ENCODE results near the gene LONP1. TPM values are rescaled to one million over a fixed set of nuclear protein-coding genes. Genes with fewer than 3 reads are reported as not detected.

The LONP1 gene
- total RNA-seq, 1 experiment from 2014 or later, result 113 TPM

DNA sequence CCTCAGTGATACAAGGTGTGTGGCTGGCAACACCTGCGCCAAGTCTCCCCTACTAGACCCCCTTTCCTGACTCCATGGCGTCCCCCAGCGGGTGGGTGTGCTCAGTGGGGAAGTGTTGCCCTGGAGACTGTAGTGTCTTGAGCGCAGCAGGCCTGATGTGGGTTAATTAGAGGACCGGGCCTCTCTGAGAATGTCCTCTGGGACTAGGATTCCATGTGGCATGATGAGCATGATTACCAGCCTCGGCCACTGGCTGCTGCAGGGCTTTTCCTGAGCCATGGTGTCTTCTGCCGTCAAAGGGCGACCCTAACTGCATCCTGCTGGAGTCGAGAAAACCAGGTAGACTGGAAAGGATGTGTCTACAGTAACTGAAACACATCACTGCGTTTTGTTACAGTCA is 67.7 kb downstream of the LONP1 start:
- H2BK5ac ChIP-seq (ENCODE audit: insufficient read length, low read length), result no peak overlapping the region
- no peak overlapping the region for H4K5ac ChIP-seq (ENCODE audit: insufficient read length, low read depth, low read length)
- H3K4me1 Mint-ChIP-seq, result no peaks in the 10 kb centered on the region
- no peaks in the 10 kb centered on the region for H3K79me2 ChIP-seq (ENCODE audit: insufficient read depth, low read length)
- no peak overlapping the region for H2AK5ac ChIP-seq (ENCODE audit: insufficient read length, low read length)
- H3K18ac ChIP-seq (ENCODE audit: insufficient read length, low read depth, low read length), result no peak overlapping the region
- TF ChIP-seq, protein P1, sequence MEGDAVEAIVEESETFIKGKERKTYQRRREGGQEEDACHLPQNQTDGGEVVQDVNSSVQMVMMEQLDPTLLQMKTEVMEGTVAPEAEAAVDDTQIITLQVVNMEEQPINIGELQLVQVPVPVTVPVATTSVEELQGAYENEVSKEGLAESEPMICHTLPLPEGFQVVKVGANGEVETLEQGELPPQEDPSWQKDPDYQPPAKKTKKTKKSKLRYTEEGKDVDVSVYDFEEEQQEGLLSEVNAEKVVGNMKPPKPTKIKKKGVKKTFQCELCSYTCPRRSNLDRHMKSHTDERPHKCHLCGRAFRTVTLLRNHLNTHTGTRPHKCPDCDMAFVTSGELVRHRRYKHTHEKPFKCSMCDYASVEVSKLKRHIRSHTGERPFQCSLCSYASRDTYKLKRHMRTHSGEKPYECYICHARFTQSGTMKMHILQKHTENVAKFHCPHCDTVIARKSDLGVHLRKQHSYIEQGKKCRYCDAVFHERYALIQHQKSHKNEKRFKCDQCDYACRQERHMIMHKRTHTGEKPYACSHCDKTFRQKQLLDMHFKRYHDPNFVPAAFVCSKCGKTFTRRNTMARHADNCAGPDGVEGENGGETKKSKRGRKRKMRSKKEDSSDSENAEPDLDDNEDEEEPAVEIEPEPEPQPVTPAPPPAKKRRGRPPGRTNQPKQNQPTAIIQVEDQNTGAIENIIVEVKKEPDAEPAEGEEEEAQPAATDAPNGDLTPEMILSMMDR (conservative IDR thresholded peaks at IDR 0.05), result no peak
- H3K9me3 ChIP-seq (ENCODE audit: control insufficient read depth, low read depth, low read length), result no peaks in the 10 kb centered on the region
- H3K4ac ChIP-seq (ENCODE audit: low read depth, low read length), result no peak overlapping the region
- no peak overlapping the region for H3K27ac Mint-ChIP-seq
- no peak overlapping the region for H2BK120ac ChIP-seq (ENCODE audit: low read depth, low read length, poor library complexity, severe bottlenecking)
- H4K91ac ChIP-seq (ENCODE audit: insufficient read length, low read depth, low read length), result no peak overlapping the region
- H3K23ac ChIP-seq (ENCODE audit: insufficient read length, low read depth, low read length), result no peak overlapping the region
- no peak overlapping the region for H3K4me2 ChIP-seq (ENCODE audit: insufficient read depth, insufficient read length, low read length)
- H2BK20ac ChIP-seq (ENCODE audit: low read depth, low read length, poor library complexity, severe bottlenecking), result no peak overlapping the region
- H4K8ac ChIP-seq (replicated peaks; ENCODE audit: insufficient read length, low read depth, low read length), result no peak overlapping the region
- no peak overlapping the region for H2AFZ ChIP-seq (ENCODE audit: low read length)
- no peaks in the 10 kb centered on the region for H3K23me2 ChIP-seq (ENCODE audit: insufficient read length, low read depth, low read length, poor library complexity, severe bottlenecking)
- no peak overlapping the region for H3K4me3 Mint-ChIP-seq
- H4K20me1 ChIP-seq (ENCODE audit: control insufficient read depth, insufficient read depth, insufficient read length), result no peaks in the 10 kb centered on the region
- H3K27me3 ChIP-seq (ENCODE audit: insufficient read depth, low read length), result no peaks in the 10 kb centered on the region
- no peak overlapping the region for H3K27ac ChIP-seq (ENCODE audit: insufficient read length, low read depth, low read length)
- no peak overlapping the region for H3K9ac ChIP-seq (ENCODE audit: extremely low read depth, insufficient read length, low read length)
- H3K56ac ChIP-seq (ENCODE audit: insufficient read length, low read depth, low read length), result no peak overlapping the region
- no peaks in the 10 kb centered on the region for H3K4me1 ChIP-seq (ENCODE audit: insufficient read depth, low read length)
- peaks cover 53 to 91% (median 80%) of the 10 kb centered on the region in 3 experiments; a peak in 6 of 7 replicates for H3K36me3 Mint-ChIP-seq (ENCODE audit: insufficient read depth in 1 of 3, low read depth in 3 of 3)
- no peak overlapping the region for H3T11ph ChIP-seq (ENCODE audit: low read length)
- H3K9me3 Mint-ChIP-seq, result no peaks in the 10 kb centered on the region
- no peak overlapping the region for H3K14ac ChIP-seq (ENCODE audit: insufficient read depth, low read length)
- no CpG with 5 or more reads among the region's 10 CpGs for WGBS (ENCODE audit: extremely low coverage, insufficient read length, low lambda C conversion rate)
- no peaks in the 10 kb centered on the region for H3K27me3 Mint-ChIP-seq (ENCODE audit: low read depth)
- no peak for DNase-seq
- no peaks in the 10 kb centered on the region for H3K79me1 ChIP-seq (ENCODE audit: insufficient read depth, low read depth, low read length, poor library complexity, severe bottlenecking)
- no peak overlapping the region for H2BK15ac ChIP-seq (ENCODE audit: low read depth, low read length)
- no peak overlapping the region for H2BK12ac ChIP-seq (ENCODE audit: insufficient read length, low read depth, low read length)
